G401.6 (cell line): Measurements from ENCODE around the gene GLI1.
"Not testable (repeated sequence)": the region's sequence is repeated elsewhere in the genome, so short reads cannot be mapped to it uniquely, and the experiment has no call there.

Experiments
- FAIRE-seq: peaks from 2 replicates; lab custom pipeline; 2012; peaks lifted over from hg19 to GRCh38; lab: Jason Lieb, UNC

Gene GLI1

GRCh38 chr12:57441846-57442427 lies 17.6 kb upstream of the GLI1 start:
- no peak for FAIRE-seq

DNA sequence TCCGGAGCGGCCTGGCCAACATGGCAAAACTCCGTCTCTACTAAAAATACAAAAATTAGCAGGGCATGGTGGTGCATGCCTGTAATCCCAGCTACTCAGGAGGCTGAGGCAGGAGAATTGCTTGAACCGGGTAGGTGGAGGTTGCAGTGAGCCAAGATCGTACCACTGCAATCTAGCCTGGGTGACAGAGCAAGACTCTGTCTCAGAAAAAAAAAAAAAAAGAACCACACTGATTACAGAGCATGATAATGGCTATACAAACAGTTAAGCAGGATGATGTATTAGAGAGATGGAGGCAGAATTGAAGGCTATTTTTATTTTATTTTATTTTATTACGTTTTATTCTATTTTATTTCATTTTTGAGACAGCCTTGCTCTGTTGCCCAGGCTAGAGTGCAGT lies 15.2 kb upstream of the GLI1 start:
- FAIRE-seq = not testable (repeated sequence)

DNA sequence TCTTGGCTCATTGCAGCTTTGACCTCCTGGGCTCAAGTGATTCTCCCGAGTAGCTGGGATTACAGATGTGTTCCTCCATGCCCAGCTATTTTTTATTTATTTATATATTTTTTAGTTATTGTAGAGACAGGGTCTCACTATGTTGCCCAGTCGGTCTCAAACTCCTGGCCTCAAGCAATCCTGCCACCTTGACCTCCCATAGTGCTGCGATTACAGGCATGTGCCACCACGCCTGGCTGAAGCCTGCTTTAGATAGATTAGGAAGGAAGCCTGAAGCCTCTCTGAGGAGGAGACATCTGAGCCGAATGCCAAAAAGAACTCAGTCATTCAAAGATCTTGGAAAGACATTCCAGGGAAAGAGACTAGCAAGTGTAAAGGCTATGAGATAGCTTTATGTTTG lies 14.8 kb upstream of the GLI1 start:
- FAIRE-seq = no peak

GRCh38 chr12:57446292-57446960 lies 13.2 kb upstream of the GLI1 start:
- no peak for FAIRE-seq

DNA sequence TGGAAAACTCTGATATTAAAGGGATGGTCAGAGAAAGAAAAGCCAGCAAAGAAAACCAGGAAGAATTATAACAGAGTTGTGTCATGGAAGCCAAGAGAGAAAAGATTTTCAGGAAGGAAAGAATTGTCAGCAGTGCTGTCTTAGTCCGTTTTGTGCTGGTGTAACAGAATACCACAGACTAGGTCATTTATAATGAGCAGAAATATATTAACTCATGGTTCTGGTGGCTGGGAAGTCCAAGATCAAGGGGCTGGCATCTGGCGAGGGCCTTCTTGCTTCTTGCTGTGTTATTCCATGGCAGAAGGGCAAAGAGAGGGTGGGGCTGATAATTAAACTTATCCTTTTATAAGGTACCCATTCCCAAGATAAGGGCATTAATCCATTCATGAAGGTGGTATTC lies 10.9 kb upstream of the GLI1 start:
- no peak for FAIRE-seq

GRCh38 chr12:57449375-57449774 lies 10.2 kb upstream of the GLI1 start:
- no peak for FAIRE-seq

DNA sequence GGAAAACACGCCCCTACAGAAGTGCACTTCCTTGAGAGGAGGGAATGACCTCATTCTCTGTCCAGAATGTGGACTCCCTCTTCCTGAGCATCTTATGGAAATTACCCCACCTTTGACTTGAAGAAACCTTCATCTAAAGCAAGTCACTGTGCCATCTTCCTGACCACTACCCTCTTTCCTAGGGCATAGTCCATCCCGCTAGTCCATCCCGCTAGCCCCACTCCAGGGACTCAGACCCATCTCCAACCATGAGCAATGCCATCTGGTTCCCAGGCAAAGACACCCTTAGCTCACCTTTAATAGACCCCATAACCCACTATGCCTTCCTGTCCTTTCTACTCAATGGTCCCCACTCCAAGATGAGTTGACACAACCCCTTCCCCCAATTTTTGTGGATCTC lies 9.5 kb upstream of the GLI1 start:
- FAIRE-seq = no peak

DNA sequence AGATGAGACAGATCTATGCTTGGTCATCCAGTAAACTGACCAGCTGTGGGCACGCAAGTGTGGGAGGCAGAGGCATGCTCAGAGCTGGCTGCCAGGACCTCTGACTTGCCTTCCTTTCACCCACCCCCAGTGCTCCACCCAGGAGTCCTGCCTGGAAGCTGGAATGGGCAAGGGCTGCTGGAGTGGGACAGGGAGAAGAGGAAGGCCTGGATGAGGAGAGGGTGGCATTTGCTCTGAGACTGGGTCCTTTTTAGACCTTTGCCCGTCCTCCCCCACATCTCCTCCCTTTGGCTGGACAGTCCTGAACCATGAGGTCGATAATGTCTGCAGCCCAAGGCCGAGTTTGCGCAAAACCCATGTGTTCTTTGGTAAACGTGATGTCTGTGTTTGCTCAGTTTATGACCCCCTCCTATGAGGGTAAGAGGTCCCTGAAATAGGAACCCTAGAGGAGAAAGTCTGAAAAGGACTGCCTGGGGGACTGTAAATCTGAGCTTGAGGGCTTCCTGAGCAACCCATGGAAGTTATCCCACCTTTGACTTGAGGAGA lies 8.3 kb upstream of the GLI1 start:
- FAIRE-seq = no peak

- no peak for FAIRE-seq
Observed at GRCh38 chr12:57452181-57452936, 7.2 kb upstream of the GLI1 start.

- no peak for FAIRE-seq
Observed at GRCh38 chr12:57452937-57453509, 6.6 kb upstream of the GLI1 start.

- no peak for FAIRE-seq
Observed at GRCh38 chr12:57454213-57454565, 5.4 kb upstream of the GLI1 start.

GRCh38 chr12:57454566-57455373 lies 4.8 kb upstream of the GLI1 start, which contains the start of gene INHBE:
Gene INHBE, plus strand, starts transcription at chr12:57455307. Its CDS starts 230 bp downstream, at chr12:57455537.
- no peak for FAIRE-seq

DNA sequence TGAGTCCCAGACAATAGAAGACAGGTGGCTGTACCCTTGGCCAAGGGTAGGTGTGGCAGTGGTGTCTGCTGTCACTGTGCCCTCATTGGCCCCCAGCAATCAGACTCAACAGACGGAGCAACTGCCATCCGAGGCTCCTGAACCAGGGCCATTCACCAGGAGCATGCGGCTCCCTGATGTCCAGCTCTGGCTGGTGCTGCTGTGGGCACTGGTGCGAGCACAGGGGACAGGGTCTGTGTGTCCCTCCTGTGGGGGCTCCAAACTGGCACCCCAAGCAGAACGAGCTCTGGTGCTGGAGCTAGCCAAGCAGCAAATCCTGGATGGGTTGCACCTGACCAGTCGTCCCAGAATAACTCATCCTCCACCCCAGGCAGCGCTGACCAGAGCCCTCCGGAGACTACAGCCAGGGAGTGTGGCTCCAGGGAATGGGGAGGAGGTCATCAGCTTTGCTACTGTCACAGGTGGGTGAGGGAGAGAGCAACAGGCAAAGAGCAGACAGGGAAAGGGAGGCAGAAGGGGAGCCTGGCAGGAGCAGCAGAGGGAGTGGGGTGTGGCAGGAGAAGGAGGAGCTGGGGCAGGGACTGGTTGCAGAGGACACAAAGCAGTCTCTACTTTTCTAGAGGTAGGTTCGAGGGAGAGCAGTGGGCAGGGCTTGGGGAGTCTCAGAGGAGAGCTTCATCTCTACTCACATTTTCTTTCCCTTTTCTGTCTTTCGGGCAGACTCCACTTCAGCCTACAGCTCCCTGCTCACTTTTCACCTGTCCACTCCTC lies 4.0 kb upstream of the GLI1 start:
- no peak for FAIRE-seq

- FAIRE-seq = no peak
Observed at GRCh38 chr12:57456145-57456700, 3.4 kb upstream of the GLI1 start.

GRCh38 chr12:57456737-57457490 lies 2.7 kb upstream of the GLI1 start:
- FAIRE-seq = no peak

DNA sequence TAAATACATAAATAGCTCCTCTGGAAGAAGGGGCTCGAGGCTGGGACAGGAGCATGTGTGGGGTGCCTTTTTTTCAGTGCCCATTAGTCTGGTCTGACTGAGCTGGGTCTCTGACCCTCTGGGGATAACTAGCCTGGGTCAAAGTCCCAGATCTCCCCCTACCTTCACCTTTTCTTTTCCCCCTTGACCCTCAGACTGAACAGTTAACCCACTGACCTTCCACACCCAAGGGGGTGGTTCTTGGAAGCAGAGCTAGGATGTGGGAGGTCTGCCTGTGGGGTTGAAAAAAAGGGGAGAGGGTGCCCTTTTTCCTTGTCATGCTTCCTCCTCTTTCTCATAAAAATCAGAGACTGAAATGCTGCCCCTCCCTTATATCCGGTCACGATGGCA lies 925 bp upstream of the GLI1 start:
- FAIRE-seq = no peak

DNA sequence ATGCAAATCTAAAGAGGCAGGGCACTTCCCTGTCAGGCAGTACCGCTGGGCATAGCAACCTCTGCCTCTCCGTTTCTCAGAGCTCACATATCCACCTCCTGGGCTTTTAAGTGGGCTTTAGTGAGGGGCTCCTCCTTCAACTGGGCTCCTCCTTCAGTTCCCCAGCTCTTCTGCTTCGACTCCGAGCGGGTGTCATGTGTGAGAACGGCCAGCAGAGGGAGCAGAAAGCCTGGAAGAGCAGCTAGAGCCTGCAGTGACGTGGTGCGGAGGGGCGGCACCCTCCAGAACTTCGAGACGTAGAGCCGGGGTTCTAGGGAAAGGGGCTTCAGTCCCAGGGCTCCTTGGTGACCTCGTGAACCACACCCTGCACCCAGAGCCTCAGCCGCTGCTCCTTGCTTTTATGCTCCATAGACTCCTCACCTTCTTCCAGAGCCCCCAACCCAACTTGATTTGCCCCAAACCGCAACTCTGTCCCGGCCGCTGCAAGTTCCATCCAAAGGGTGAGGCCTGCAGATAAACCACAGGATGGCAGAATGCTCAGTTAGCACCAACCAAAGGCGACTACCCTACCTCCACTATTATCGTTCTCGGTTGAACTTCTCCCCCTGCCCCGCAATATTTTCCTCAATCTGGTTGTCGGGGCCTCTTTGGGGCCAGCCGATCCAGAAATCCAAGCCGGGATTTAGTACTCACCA lies 383 bp upstream of the GLI1 start:
- FAIRE-seq = peak; percentile 80

DNA sequence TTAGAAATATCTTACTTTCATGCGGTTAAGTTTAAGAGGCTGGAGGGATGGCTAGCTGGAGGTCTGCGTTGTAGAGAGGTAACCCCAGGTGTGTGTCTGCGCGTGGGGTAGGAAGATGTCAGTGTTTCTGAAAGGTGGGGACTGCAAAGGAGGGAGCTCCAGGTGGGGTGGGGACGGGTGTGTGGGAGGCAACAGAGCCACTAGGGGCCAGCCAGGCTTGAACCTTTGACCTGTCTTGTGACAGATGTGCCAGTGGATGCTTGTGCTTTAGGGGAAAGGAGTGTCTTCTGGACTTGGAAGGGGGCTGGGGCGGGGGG lies 841 bp downstream of the GLI1 start:
- no peak for FAIRE-seq

DNA sequence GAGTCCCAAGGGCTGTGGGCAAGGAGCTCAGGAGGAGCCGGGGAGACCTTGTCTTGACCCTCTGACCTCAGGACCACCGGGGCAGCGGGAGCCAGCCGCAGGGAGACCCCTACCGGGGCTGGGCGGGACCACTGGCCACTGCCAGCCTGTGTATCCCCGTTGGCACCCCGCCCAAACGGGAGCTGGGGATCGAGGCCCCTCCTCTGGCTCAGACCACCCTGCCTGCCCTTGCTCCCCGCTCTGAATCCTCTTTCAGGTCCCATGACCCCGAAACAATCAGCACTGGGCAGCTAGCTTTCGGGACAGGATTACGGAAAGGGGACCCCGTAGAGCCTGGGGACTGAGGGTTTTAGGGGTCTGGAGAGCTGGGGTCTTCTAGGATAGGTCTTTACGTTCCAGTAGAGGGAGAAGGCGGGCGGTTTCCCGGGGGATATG lies 1.3 kb downstream of the GLI1 start:
- no peak for FAIRE-seq
